Hematopoietic multipotent progenitor cell treated with erythropoietin and hydrocortisone succinate and interleukin-3 and kit ligand, for 4 days (in vitro differentiated cells): Measurements from ENCODE around the gene ABI3.
A peak's percentile ranks its signal among the peaks of the same experiment; 100 is the strongest.
"Not testable (repeated sequence)": the region's sequence is repeated elsewhere in the genome, so short reads cannot be mapped to it uniquely, and the experiment has no call there.

Experiments used
- DNase-seq: peaks from one replicate; pipeline ENCODE4 v3.0.0-alpha.2; 2015

Gene ABI3

GRCh38 chr17:49254066-49254465, 43.6 kb downstream of the ABI3 start:
- no peak for DNase-seq

DNA sequence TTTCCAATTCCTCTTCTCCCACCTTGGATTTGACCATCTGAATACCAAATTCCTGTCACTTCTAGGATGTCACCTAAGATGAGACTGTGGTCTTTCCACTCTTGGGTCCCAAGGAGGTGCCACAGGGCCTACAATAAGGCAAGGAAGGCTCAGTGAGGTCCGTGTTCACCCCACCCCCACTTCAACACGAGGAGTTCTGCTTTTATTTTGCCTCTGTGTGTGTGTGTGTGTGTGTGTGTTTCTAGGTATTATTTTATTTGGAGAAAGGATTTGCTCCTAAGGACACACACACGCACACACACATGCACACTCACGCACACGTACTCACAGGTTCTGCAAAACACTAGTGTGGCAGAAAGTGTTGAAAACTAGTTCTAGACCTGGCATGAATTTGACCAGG, 44.6 kb downstream of the ABI3 start:
- peak; percentile 39 for DNase-seq

DNA sequence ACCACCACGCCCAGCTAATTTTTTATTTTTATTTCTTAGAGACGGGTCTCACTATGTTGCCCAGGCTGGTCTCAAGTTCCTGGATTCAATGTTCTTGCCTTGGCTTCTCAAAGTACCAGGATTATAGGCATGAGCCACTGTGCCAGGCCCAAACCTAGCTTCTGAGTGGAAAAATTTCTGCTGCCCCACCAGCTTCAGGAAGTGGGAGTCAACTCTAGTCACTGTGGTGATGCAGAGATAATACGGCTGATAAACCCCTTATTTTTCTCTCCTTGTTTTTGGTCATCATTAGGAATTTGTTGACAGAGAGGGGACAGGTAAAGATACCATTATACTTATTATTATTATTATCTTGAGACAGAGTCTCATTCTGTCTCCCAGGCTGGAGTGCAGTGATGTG, 47.9 kb downstream of the ABI3 start:
- DNase-seq: peak; percentile 54

GRCh38 chr17:49259663-49260010, 49.1 kb downstream of the ABI3 start:
- DNase-seq: peak; percentile 34

DNA sequence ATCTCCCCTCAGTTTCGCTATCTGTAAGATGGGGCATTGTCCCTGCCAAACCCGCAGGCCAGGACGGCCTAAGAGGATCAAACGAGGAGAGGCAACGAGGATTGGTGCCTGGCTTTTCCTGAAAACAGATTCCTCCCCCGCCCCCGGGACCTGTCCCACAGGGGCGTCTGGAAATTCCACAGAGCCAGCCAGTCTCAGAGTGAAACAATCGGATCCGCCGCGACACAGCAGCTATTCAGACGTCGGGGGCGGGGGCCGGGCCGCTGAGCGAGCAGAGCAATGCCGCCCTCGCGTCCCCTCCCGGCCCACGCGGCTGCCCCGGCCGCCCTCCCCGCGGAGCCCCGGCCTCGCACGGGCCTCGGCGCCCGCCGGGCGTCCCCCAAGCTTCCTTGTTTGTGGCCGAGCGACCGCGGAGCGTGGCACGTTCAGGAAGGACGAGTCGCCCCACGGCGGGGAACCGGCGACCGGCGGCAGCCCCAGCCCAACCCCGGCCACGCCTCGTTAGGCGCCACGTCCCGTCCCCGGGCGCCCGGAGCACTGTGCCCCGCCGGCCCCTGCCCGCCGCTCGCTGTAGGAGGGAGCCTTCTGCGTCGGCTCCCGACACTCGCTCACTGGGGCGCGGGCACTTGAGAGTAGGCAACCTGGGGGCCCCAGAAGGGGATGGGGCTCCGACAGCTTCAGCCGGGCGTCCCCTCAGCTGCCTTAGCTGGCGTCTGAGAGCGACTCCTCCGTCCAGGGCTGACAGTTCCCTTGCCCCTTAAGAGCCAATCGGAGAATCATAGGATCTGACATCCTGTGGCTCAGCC, 49.7 kb downstream of the ABI3 start:
- peak; percentile 86 for DNase-seq

DNA sequence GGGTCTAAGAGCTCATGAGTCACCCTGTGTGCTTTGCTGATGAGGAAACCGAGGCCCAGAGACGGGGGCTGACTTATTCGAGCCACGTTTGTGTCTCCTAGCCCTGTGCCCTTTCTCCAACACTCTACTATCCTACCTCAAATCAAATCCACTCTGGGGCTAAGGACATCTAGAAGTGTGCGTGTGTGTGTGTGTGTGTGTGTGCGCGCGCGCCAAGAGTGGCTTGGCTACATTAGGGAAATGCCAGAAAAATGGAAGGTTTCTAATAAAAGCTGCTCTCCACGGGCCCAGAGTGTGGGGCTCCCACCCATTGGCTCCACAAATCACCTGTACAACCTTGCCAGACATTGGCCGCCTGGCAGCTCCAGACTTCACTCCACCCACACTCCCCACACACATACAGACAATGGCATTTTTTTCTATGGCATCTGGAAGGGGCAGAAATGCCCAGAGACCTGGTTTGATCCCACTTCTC, 50.3 kb downstream of the ABI3 start:
- no peak for DNase-seq

GRCh38 chr17:49261540-49261939, 51.0 kb downstream of the ABI3 start:
- DNase-seq: not testable (repeated sequence)

DNA sequence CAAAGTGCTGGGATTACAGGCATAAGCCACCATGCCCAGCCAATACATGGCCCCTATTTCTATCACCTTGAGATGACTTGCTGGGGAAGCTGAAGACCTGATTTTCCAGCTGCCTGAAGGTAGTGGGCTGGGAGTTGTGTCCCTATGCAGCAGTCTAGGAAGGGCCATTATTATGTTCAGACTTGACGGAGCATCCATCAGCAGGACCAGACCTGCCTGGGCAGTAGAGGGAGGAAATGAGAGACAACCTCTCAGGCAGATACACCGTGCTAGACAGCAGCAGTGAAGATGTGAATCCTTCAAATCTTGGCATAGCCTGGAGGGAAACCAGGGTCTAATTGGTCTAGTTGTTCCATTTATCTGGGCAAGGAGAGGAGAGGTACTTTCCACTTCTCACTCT, 55.7 kb downstream of the ABI3 start:
- DNase-seq: no peak

DNA sequence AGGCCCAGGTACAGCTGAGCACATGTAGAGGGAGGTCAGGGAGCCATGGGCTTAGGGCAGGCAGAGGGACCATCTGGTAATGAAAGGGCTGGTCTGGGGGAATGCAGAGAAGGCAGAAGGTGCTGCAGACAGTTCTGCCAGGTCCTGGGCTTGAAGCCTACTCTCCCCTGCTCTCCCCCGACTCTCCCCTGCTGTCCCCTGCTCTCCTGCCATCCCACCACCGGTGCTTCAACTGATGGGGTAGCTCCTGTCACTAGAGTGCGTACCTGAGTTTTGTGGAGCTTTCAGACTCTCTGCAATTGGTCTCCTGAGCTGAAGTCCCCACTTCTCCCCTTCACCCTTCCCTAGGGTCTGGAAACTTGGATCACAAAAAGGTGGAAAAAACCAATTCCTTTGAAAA, 57.4 kb downstream of the ABI3 start:
- no peak for DNase-seq

GRCh38 chr17:49269356-49269755, 58.8 kb downstream of the ABI3 start:
- DNase-seq: no peak
